Stimulated activated CD4-positive, alpha-beta T cell treated with anti-CD3 and anti-CD28 coated beads, Interleukin-2, amount 100 ng/mL, for 24 hours (primary cell): Measurements from ENCODE around the gene CCDC154.

Source experiments
- DNase-seq, 2 donors: peaks; one replicate each; pipeline ENCODE4 v3.0.0-alpha.2; 2020

Gene CCDC154

GRCh38 chr16:1413684-1414531 lies 30.4 kb downstream of the CCDC154 start:
- peak; percentile 70 for DNase-seq

GRCh38 chr16:1412847-1413246 lies 31.5 kb downstream of the CCDC154 start:
- no peak for DNase-seq

GRCh38 chr16:1408171-1408837 lies 36.1 kb downstream of the CCDC154 start:
- DNase-seq, result peak; percentile 97 to 98

- DNase-seq, result no peak
These were observed 36.6 kb downstream of the CCDC154 start for GRCh38 chr16:1407753-1408152.

GRCh38 chr16:1403733-1404132 lies 40.6 kb downstream of the CCDC154 start:
- DNase-seq, result no peak

- no peak for DNase-seq
These were observed 41.3 kb downstream of the CCDC154 start for GRCh38 chr16:1403036-1403435.

- no peak for DNase-seq
These were observed 42.6 kb downstream of the CCDC154 start for GRCh38 chr16:1401758-1402154.

- no peak for DNase-seq
These were observed 43.1 kb downstream of the CCDC154 start for GRCh38 chr16:1401061-1401757.

GRCh38 chr16:1398826-1399581 lies 45.4 kb downstream of the CCDC154 start:
- no peak for DNase-seq

- DNase-seq, result no peak
These were observed 46.0 kb downstream of the CCDC154 start for GRCh38 chr16:1398351-1398750.

- no peak for DNase-seq
These were observed 46.6 kb downstream of the CCDC154 start for GRCh38 chr16:1397779-1398178.

- no peak for DNase-seq
These were observed 48.8 kb downstream of the CCDC154 start for GRCh38 chr16:1395444-1396031.

- DNase-seq, result no peak
These were observed 49.9 kb downstream of the CCDC154 start for GRCh38 chr16:1394367-1394951.

- DNase-seq, result no peak
These were observed 50.7 kb downstream of the CCDC154 start for GRCh38 chr16:1393613-1394176.

GRCh38 chr16:1392826-1393225 lies 51.5 kb downstream of the CCDC154 start:
- no peak for DNase-seq

- DNase-seq, result no peak
These were observed 54.0 kb downstream of the CCDC154 start for GRCh38 chr16:1390239-1390779.

GRCh38 chr16:1389762-1390161 lies 54.6 kb downstream of the CCDC154 start:
- no peak for DNase-seq

- no peak for DNase-seq
These were observed 57.0 kb downstream of the CCDC154 start for GRCh38 chr16:1387331-1387730.

- DNase-seq, result no peak
These were observed 59.1 kb downstream of the CCDC154 start for GRCh38 chr16:1385232-1385631.
